Measurements from ENCODE around the gene SLC25A45. TPM values are rescaled to one million over a fixed set of nuclear protein-coding genes. Genes with fewer than 3 reads are reported as not detected.

SLC25A45 gene
- total and polyA plus RNA-seq, 7 donors = 3.7 to 18.5 (median 7.0) TPM

GRCh38 chr11:65392186-65392829 lies 9.9 kb upstream of the SLC25A45 start:
- WGBS, 3 donors = 82 to 88% (median 84%) methylated on average over 13 of the region's 13 CpGs
- Histone ChIP-seq H3K27me3 (ENCODE audit: insufficient read depth in 3 of 3, low read length in 2 of 3) (no peaks in the 10 kb centered on the region), H3K4me1 (peaks cover 35% of the 10 kb centered on the region), H3K4me3 (no peak overlapping the region), H3K9me3 (no peaks in the 10 kb centered on the region), H3K36me3 (ENCODE audit: insufficient read depth in 1 of 2, low read depth in 1 of 2) (peaks cover 2 to 70% of the 10 kb centered on the region in 2 donors), H3K27ac (no peak overlapping the region)
- intact Hi-C loops (cut with DNase I) = no loop called here
- no peak for ATAC-seq
- DNase-seq = no peak
- TF ChIP-seq CTCF (IDR thresholded peaks at IDR 0.05) = no peak

GRCh38 chr11:65390996-65391395 lies 8.6 kb upstream of the SLC25A45 start:
- intact Hi-C loops (cut with DNase I) = no loop called here
- H3K27ac ChIP-seq = peak overlapping the region; percentile 55
- WGBS, 3 donors = 24 to 30% (median 27%) methylated on average over 9 of the region's 9 CpGs
- H3K36me3 ChIP-seq (ENCODE audit: insufficient read depth in 1 of 2, low read depth in 1 of 2) = peaks cover 2 to 57% of the 10 kb centered on the region in 2 donors
- DNase-seq (no peak), ATAC-seq (peak in 1 of 4 donors; percentile 11)
- H3K4me3 ChIP-seq = peak overlapping the region; percentile 18
- H3K4me1 ChIP-seq = peaks cover 40% of the 10 kb centered on the region
- no peaks in the 10 kb centered on the region for H3K9me3 ChIP-seq
- H3K27me3 ChIP-seq (ENCODE audit: insufficient read depth in 3 of 3, low read length in 2 of 3) = no peaks in the 10 kb centered on the region
- no peak for TF ChIP-seq CTCF (IDR thresholded peaks at IDR 0.05)

GRCh38 chr11:65390099-65390941 lies 7.9 kb upstream of the SLC25A45 start:
- Histone ChIP-seq H3K9me3 (no peaks in the 10 kb centered on the region), H3K27ac (peak overlapping the region; percentile 55), H3K36me3 (ENCODE audit: insufficient read depth in 1 of 2, low read depth in 1 of 2) (peaks cover 2 to 51% of the 10 kb centered on the region in 2 donors), H3K4me1 (peaks cover 47% of the 10 kb centered on the region), H3K4me3 (peak overlapping the region; percentile 76), H3K27me3 (ENCODE audit: insufficient read depth in 3 of 3, low read length in 2 of 3) (no peaks in the 10 kb centered on the region)
- TF ChIP-seq CTCF (IDR thresholded peaks at IDR 0.05) = no peak
- DNase-seq = no peak
- WGBS, 3 donors = 62 to 71% (median 65%) methylated on average over 21 of the region's 21 CpGs
- ATAC-seq = no peak
- intact Hi-C loops (cut with DNase I) = no loop called here

- H3K4me1 ChIP-seq = peaks cover 48% of the 10 kb centered on the region
- H3K36me3 ChIP-seq (ENCODE audit: insufficient read depth in 1 of 2, low read depth in 1 of 2) = peaks cover 2 to 42% of the 10 kb centered on the region in 2 donors
- 89% methylated on average over 20 of the region's 20 CpGs for WGBS, 3 donors
- H3K4me3 ChIP-seq = peak overlapping the region; percentile 76
- TF ChIP-seq CTCF (IDR thresholded peaks at IDR 0.05) = no peak
- DNase-seq (no peak), ATAC-seq (no peak)
- H3K27ac ChIP-seq = peak overlapping the region; percentile 55
- intact Hi-C loops (cut with DNase I) = no loop called here
- H3K27me3 ChIP-seq (ENCODE audit: insufficient read depth in 3 of 3, low read length in 2 of 3) = no peaks in the 10 kb centered on the region
- no peaks in the 10 kb centered on the region for H3K9me3 ChIP-seq
These were observed 7.0 kb upstream of the SLC25A45 start for GRCh38 chr11:65389294-65389980.
